Measurements from ENCODE around the gene PIP5K1A.

- TF ChIP-seq USF2 (IDR thresholded peaks at IDR 0.05; ENCODE audit: borderline replicate concordance, low read depth, low read length) = no peak
- TF ChIP-seq CTCF (IDR thresholded peaks at IDR 0.05) = no peak
- TF ChIP-seq MAX (IDR thresholded peaks at IDR 0.05; ENCODE audit: low read depth) = no peak
- no peak for TF ChIP-seq SIN3A (IDR thresholded peaks at IDR 0.05; ENCODE audit: borderline replicate concordance, low read depth, low read length)
- TF ChIP-seq FOXM1 (IDR thresholded peaks at IDR 0.05; ENCODE audit: low read depth) = no peak
- TF ChIP-seq YY1 (IDR thresholded peaks at IDR 0.05; ENCODE audit: low read depth) = no peak
- TF ChIP-seq TAF1 (IDR thresholded peaks at IDR 0.05; ENCODE audit: borderline replicate concordance, low read depth, low read length) = no peak
- no peak for TF ChIP-seq POLR2AphosphoS5 (IDR thresholded peaks at IDR 0.05; ENCODE audit: low read depth, low read length)
- TF ChIP-seq GABPA (IDR thresholded peaks at IDR 0.05; ENCODE audit: low read depth) = no peak
- no peak for TF ChIP-seq JUND (IDR thresholded peaks at IDR 0.05)
- TF ChIP-seq RAD21 (IDR thresholded peaks at IDR 0.05; ENCODE audit: low read length) = no peak
Measured at GRCh38 chr1:151213560-151213959, 15.2 kb downstream of the PIP5K1A start.

Measured in SK-N-SH (cell line).